Lung (tissue), 12 donors: ENCODE results near the gene MINDY4. TPM values are rescaled to one million over a fixed set of nuclear protein-coding genes. Genes with fewer than 3 reads are reported as not detected.

Source experiments
- ATAC-seq: fragments of 200-7000 bp; cut with Tn5 transposase; one replicate; pipeline ENCODE4 v1.9.1; 2020; ENCODE audit warnings: moderate number of reproducible peaks; ENCODE audit not compliant: insufficient read depth, low FRiP score
- DNase-seq, 3 donors: peaks; one replicate each; pipeline ENCODE4 v3.0.0-alpha.2; 2013 to 2017
- H3K27ac ChIP-seq, 2 donors: one replicate each; pipeline ENCODE4 v1.5.1; 2013; ENCODE audit warnings: mild to moderate bottlenecking in 2 of 2, moderate library complexity in 2 of 2, control low read depth in 1 of 2, inconsistent platforms in 1 of 2, low read depth in 1 of 2, low read length in 1 of 2
- H3K27me3 ChIP-seq, 3 donors: one replicate each; pipeline ENCODE4 v1.5.1; 2013; ENCODE audit warnings: low read length in 2 of 3; ENCODE audit not compliant: control insufficient read depth in 3 of 3, insufficient read depth in 3 of 3
- H3K36me3 ChIP-seq, 4 donors: one replicate each; pipeline ENCODE4 v1.5.1; 2013; ENCODE audit warnings: low read length in 4 of 4, mild to moderate bottlenecking in 1 of 4, moderate library complexity in 1 of 4; ENCODE audit not compliant: control insufficient read depth in 4 of 4, insufficient read depth in 4 of 4
- H3K4me1 ChIP-seq, 5 donors: one replicate each; pipeline ENCODE4 v1.5.1; 2013; ENCODE audit warnings: low read length in 5 of 5, mild to moderate bottlenecking in 2 of 5, moderate library complexity in 1 of 5; ENCODE audit not compliant: control insufficient read depth in 5 of 5, insufficient read depth in 5 of 5
- H3K4me3 ChIP-seq: one replicate; pipeline ENCODE4 v1.5.1; 2013; ENCODE audit warnings: mild to moderate bottlenecking, control low read depth, moderate library complexity
- H3K9ac ChIP-seq, 2 donors: one replicate each; pipeline ENCODE4 v1.5.1; 2013; ENCODE audit warnings: low read length in 2 of 2, control low read depth in 1 of 2; ENCODE audit not compliant: insufficient read depth in 1 of 2
- H3K9me3 ChIP-seq, 4 donors: one replicate each; pipeline ENCODE4 v1.5.1; 2013; ENCODE audit warnings: low read length in 3 of 4, mild to moderate bottlenecking in 1 of 4, moderate library complexity in 1 of 4; ENCODE audit not compliant: control insufficient read depth in 4 of 4, insufficient read depth in 3 of 4
- WGBS, 2 donors: extraction: QIAGEN DNeasy Blood & Tissue Kit; methylation state at CpG; one replicate each; pipeline ENCODE4 v1.1.7; 2013; 5-methylcytosine and 5-hydroxymethylcytosine counted together
- polyA plus RNA-seq, 2 donors: library from polyadenylated mRNA; stranded (reverse); fragments of 200-250 nt; gene quantifications; one replicate each; pipeline ENCODE4 v1.2.1, GENCODE V29; 2013
- total RNA-seq, 2 donors: library from RNA; depleted of rRNA in 1 of 2; stranded (reverse); fragments of >200 nt in 1 of 2; gene quantifications; one replicate each; pipeline ENCODE4 v1.2.1, GENCODE V29; 2014 to 2021
- TF ChIP-seq, protein P1 (sequence below): IDR thresholded peaks from 2 replicates; pipeline ENCODE4 v1.5.1; 2012; ENCODE audit warnings: mild to moderate bottlenecking; ENCODE audit errors: control extremely low read depth, extremely low read depth
- donor health status: control.
- donor health status: control.
- donor health status: Bipolar disorder and iron deficiency.
- donor health status: healthy.
- donor health status: DM: yes; HTN: yes; CAD: no.

MINDY4 gene
- total and polyA plus RNA-seq, 4 donors = 5.0 to 24.1 (median 10.7) TPM

DNA sequence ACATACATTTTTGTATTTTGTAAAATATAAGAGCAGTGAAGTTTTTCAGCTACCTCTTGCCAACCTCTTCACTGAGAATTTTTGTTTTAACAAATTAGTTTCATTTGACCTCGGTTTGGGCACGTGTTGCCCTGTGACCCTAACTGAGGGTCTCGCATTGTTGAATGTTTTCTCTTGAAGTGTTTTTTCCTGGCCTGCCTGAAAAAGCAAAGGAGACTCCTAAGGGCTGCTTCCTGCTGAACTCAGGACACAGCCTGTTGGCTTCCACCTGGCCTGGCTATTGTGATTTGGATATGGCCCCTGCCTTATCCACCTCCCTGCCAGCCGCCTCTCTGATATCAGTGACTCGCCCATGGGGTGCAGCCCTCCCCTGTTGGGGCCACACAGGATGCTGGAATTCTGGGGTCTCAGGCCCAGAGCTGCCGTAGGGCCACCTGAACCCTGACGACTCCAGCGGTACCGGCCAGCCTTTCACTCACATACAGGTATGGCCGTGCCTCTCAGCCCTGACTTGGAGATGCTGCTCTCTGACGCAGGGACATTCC lies 81.6 kb downstream of the MINDY4 start:
- Histone ChIP-seq H3K4me1 (peaks cover 0 to 11% (median 0%) of the 10 kb centered on the region in 5 donors), H3K9me3 (no peaks in the 10 kb centered on the region), H3K36me3 (peaks cover 0 to 20% (median 7%) of the 10 kb centered on the region in 4 donors), H3K9ac (no peak overlapping the region), H3K27me3 (no peaks in the 10 kb centered on the region), H3K4me3 (no peak overlapping the region), H3K27ac (no peak overlapping the region)
- TF ChIP-seq, protein P1, sequence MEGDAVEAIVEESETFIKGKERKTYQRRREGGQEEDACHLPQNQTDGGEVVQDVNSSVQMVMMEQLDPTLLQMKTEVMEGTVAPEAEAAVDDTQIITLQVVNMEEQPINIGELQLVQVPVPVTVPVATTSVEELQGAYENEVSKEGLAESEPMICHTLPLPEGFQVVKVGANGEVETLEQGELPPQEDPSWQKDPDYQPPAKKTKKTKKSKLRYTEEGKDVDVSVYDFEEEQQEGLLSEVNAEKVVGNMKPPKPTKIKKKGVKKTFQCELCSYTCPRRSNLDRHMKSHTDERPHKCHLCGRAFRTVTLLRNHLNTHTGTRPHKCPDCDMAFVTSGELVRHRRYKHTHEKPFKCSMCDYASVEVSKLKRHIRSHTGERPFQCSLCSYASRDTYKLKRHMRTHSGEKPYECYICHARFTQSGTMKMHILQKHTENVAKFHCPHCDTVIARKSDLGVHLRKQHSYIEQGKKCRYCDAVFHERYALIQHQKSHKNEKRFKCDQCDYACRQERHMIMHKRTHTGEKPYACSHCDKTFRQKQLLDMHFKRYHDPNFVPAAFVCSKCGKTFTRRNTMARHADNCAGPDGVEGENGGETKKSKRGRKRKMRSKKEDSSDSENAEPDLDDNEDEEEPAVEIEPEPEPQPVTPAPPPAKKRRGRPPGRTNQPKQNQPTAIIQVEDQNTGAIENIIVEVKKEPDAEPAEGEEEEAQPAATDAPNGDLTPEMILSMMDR = no peak
- DNase-seq (no peak), ATAC-seq (no peak)
- WGBS, 2 donors = 90 to 92% methylated on average over 11 of the region's 11 CpGs

DNA sequence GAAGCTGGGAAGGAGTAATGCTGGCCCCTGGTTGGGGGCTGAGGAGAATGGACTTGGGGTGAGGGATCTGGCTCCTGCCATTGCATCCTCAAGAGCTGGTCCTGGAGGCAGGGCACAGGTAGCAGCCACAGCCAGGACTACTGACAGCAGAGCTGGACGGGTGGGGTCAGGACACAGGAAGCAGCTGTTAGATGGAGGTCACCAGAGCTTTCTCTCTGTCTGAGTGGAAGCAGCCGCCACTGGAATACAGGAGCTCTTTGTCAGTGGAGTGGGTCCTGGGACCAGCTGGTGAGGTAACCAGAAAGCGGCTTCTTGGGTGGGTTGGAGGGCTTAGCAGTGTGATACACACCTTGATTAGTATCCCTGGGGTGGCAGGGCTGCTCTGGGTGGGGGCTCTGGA lies 82.4 kb downstream of the MINDY4 start:
- TF ChIP-seq, protein P1 = no peak
- ATAC-seq = no peak
- Histone ChIP-seq H3K9me3 (no peaks in the 10 kb centered on the region), H3K4me1 (peaks cover 0 to 7% (median 0%) of the 10 kb centered on the region in 5 donors), H3K27me3 (no peaks in the 10 kb centered on the region), H3K27ac (no peak overlapping the region), H3K4me3 (no peak overlapping the region), H3K9ac (no peak overlapping the region), H3K36me3 (peaks cover 0 to 23% (median 7%) of the 10 kb centered on the region in 4 donors)
- 83 to 88% methylated on average over 3 of the region's 3 CpGs for WGBS, 2 donors
- peak in 1 of 3 donors; percentile 22 for DNase-seq

DNA sequence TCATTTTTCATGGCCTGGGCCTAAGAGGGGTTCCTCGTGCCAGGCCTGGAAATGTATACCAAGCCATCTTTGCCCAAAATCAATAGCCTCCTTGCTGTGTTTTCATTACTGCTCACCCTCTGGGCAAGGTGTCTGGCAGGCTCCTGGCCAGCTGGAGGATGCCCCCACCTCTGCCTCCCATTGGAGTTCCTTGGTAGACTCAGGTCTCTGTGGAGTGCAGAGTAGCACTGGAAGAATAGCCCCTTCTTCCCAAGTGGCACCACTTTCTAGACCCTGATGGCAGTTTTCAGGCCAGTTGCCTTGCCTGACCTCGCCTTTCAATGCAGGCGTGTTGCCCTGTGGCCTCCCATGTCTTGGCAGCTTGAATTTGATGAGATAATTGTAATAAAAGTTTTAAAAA lies 84.7 kb downstream of the MINDY4 start:
- Histone ChIP-seq H3K36me3 (peaks cover 0 to 23% (median 12%) of the 10 kb centered on the region in 4 donors), H3K27ac (no peak overlapping the region), H3K9ac (no peak overlapping the region), H3K4me1 (peaks cover 0 to 7% (median 0%) of the 10 kb centered on the region in 5 donors), H3K9me3 (no peaks in the 10 kb centered on the region), H3K27me3 (no peaks in the 10 kb centered on the region), H3K4me3 (no peak overlapping the region)
- TF ChIP-seq, protein P1 = no peak
- WGBS, 2 donors = 93 to 99% methylated on average over 3 of the region's 3 CpGs
- DNase-seq (no peak), ATAC-seq (no peak)

DNA sequence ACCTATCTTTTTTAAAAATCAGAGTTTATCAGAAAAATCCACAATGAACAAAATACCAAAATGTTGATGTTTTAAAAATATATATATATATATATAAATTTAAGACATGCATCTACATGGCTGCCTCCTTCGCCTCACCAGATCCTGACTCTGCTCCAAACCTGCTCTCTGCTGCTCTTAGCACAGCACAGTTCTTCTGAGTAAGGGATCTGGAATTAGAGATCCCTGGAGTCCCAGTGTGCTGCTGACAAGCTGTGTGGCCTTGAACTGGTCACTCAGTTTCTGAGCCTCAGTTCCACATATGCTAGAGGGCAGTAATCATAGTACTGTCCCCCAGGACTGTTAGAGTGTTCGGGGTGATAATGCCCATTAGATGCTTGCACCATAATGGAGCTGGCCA lies 87.4 kb downstream of the MINDY4 start:
- Histone ChIP-seq H3K9me3 (no peaks in the 10 kb centered on the region), H3K27me3 (no peaks in the 10 kb centered on the region), H3K9ac (no peak overlapping the region), H3K4me3 (no peak overlapping the region), H3K36me3 (peaks cover 0 to 24% (median 10%) of the 10 kb centered on the region in 4 donors), H3K4me1 (no peaks in the 10 kb centered on the region), H3K27ac (no peak overlapping the region)
- TF ChIP-seq, protein P1 = no peak
- DNase-seq (no peak), ATAC-seq (no peak)
- WGBS, 2 donors = 98 to 100% methylated on average over 2 of the region's 2 CpGs
